Spinal cord (tissue), 10 donors: Measurements from ENCODE around the gene PRKCE. TPM values are rescaled to one million over a fixed set of nuclear protein-coding genes. Genes with fewer than 3 reads are reported as not detected.

Source experiments
- DNase-seq, 6 donors: peaks; one replicate each; pipeline versions ENCODE4 v3.0.0 to v3.0.0-alpha.2; 2013 to 2015; ENCODE audit warnings: low spot score in 6 of 6, low read depth in 4 of 6
- H3K27ac ChIP-seq: one replicate; pipeline ENCODE4 v1.5.1; 2013; ENCODE audit warnings: low read depth, low read length, control low read depth
- H3K27me3 ChIP-seq: one replicate; pipeline ENCODE4 v1.6.1; 2013; ENCODE audit warnings: low read length; ENCODE audit not compliant: control insufficient read depth, insufficient read depth
- H3K36me3 ChIP-seq: one replicate; pipeline ENCODE4 v1.6.1; 2013; ENCODE audit warnings: low read length; ENCODE audit not compliant: control insufficient read depth, insufficient read depth
- H3K4me1 ChIP-seq: one replicate; pipeline ENCODE4 v1.6.1; 2013; ENCODE audit warnings: low read length; ENCODE audit not compliant: control insufficient read depth, insufficient read depth
- H3K4me3 ChIP-seq: one replicate; pipeline ENCODE4 v1.5.1; 2013; ENCODE audit warnings: low read depth, low read length, control low read depth
- H3K9me3 ChIP-seq: one replicate; pipeline ENCODE4 v1.6.1; 2013; ENCODE audit warnings: low read length; ENCODE audit not compliant: control insufficient read depth, insufficient read depth
- WGBS: methylation state at CpG from one replicate; pipeline ENCODE4 v1.1.5; 2013; ENCODE audit warnings: missing lambda C conversion rate; ENCODE audit not compliant: insufficient coverage; 5-methylcytosine and 5-hydroxymethylcytosine counted together
- polyA plus RNA-seq, 2 donors: library from polyadenylated mRNA; unstranded; fragments of 120-200 nt; gene quantifications; one replicate each; pipeline ENCODE4 v1.2.1, GENCODE V29; 2013; ENCODE audit not compliant: insufficient read length in 2 of 2
- total RNA-seq, 2 donors: library from RNA; depleted of rRNA in 1 of 2; stranded (reverse); fragments of 120-200 nt in 1 of 2; fragments of >200 nt in 1 of 2; gene quantifications; one replicate each; pipeline versions ENCODE4 v1.2.3 to v1.2.4, GENCODE V29; 2013 to 2014
- donor health status: healthy.

The PRKCE gene
- total and polyA plus RNA-seq, 4 donors, result 22.9 to 48.5 (median 37.4) TPM

DNA sequence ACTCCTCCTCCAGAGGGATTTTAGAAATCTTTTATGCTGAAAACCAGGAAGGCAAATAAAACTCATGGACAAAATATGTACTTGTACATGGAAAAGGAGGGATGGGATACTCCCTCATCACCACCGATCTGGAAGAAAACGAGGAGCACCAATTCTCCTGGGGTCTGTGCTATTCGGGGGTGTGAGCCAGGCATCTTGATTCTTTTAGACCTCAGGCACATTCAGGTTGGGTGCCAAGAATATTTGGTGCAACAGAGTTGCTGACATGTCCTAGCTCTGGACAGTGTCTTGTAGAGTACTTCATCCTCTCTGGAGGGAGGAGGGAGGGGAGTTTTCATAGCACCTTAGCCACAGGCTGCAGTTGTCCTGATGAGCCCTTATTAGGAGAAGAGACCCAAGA is 163.0 kb downstream of the PRKCE start:
- 100% methylated on average over 1 of the region's 3 CpGs for WGBS
- no peaks in the 10 kb centered on the region for H3K36me3 ChIP-seq
- H3K9me3 ChIP-seq, result no peaks in the 10 kb centered on the region
- no peaks in the 10 kb centered on the region for H3K27me3 ChIP-seq
- DNase-seq, result no peak
- no peak overlapping the region for H3K4me3 ChIP-seq
- no peak overlapping the region for H3K27ac ChIP-seq
- H3K4me1 ChIP-seq, result peaks cover 17% of the 10 kb centered on the region

DNA sequence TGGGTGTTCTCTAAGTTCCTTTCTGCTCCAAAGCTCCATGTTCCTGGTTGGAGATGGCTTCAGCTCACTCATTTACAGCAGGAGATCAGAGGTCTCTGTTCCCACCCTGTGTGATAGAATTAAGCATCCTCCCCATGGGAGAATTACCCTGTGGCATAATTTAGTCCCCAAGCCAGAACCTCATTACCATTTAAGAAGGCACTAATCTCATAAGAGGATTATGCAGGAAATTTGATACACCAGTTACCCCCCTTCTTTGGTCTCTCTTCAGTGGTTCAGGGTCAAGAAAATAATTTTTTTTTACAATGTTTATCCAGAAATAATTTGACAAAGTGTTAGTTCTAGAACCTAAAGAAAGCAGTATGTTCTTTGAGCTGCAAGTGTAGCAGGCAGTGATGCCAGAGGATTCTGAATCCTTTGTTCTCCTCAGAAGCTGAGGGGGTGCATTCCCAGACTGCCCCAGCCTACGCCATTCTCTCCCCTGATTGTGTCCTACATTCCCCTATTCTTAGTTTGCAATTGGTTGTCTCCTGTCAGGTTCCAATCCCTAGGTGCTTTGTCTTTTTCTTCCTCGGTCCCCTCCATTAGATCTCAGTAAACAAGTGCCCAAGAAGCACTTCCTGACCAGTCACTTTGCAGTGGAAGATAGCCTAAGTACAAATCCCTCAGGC is 163.6 kb downstream of the PRKCE start:
- Histone ChIP-seq H3K27ac (no peak overlapping the region), H3K36me3 (no peaks in the 10 kb centered on the region), H3K27me3 (no peaks in the 10 kb centered on the region), H3K9me3 (no peaks in the 10 kb centered on the region), H3K4me1 (peaks cover 17% of the 10 kb centered on the region), H3K4me3 (no peak overlapping the region)
- 70% methylated on average over 1 of the region's 2 CpGs for WGBS
- no peak for DNase-seq

DNA sequence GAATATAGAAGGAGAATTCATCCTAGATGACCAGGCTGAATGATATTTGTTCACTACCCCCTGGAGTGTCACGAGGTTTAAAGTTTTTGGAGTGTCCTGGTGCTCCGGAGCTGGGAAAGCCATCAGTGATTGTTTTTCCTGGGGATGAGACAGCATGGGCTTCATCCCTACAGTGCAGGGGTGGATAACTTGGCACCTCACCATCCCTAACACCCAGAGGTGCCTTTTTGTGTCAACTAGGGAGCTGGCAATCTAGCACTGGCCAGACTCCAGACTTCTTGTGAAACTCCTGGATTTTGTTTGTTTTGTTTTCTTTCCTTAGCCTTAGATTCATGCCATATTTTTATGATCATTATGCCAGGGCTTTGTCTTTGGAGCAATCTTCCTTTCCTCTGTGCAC is 164.8 kb downstream of the PRKCE start:
- Histone ChIP-seq H3K4me1 (peaks cover 18% of the 10 kb centered on the region), H3K9me3 (no peaks in the 10 kb centered on the region), H3K36me3 (no peaks in the 10 kb centered on the region), H3K4me3 (no peak overlapping the region), H3K27me3 (no peaks in the 10 kb centered on the region), H3K27ac (no peak overlapping the region)
- no peak for DNase-seq
- no CpG with 5 or more reads among the region's 2 CpGs for WGBS

DNA sequence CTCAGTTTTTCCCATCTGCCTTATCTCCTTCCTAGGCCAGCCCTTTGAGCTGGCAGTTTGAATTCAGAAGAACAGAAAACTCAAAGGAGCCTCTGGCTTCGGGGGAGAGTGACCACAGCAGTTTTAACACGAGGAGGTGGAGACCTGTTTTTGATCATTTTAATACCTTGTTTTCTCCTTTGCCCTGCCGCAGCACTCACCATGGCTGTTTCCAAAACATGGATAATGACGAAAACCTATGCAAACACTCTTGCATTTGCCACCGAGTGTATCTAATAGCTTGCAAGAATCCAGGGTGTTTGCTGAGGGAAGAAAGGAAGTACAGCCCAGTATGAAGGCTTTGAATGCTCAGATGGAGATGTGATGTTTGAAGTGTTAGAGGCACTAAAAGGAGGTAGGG is 167.1 kb downstream of the PRKCE start:
- WGBS, result 78% methylated on average over 2 of the region's 5 CpGs
- Histone ChIP-seq H3K9me3 (no peaks in the 10 kb centered on the region), H3K4me3 (no peak overlapping the region), H3K4me1 (peaks cover 25% of the 10 kb centered on the region), H3K27ac (no peak overlapping the region), H3K27me3 (no peaks in the 10 kb centered on the region), H3K36me3 (no peaks in the 10 kb centered on the region)
- DNase-seq, result no peak

- no peak for DNase-seq
- Histone ChIP-seq H3K27me3 (no peaks in the 10 kb centered on the region), H3K9me3 (no peaks in the 10 kb centered on the region), H3K27ac (no peak overlapping the region), H3K4me1 (peaks cover 31% of the 10 kb centered on the region), H3K36me3 (no peaks in the 10 kb centered on the region), H3K4me3 (no peak overlapping the region)
- 96% methylated on average over 3 of the region's 7 CpGs for WGBS
Measured at GRCh38 chr2:45820048-45820447, 168.6 kb downstream of the PRKCE start.

- Histone ChIP-seq H3K27ac (no peak overlapping the region), H3K9me3 (no peaks in the 10 kb centered on the region), H3K4me1 (peaks cover 37% of the 10 kb centered on the region), H3K27me3 (no peaks in the 10 kb centered on the region), H3K36me3 (no peaks in the 10 kb centered on the region), H3K4me3 (no peak overlapping the region)
- DNase-seq, result no peak
- 64% methylated on average over 9 of the region's 9 CpGs for WGBS
Measured at GRCh38 chr2:45821558-45822271, 170.2 kb downstream of the PRKCE start.

- DNase-seq, result no peak
- 73% methylated on average over 3 of the region's 5 CpGs for WGBS
- Histone ChIP-seq H3K27ac (no peak overlapping the region), H3K36me3 (no peaks in the 10 kb centered on the region), H3K27me3 (no peaks in the 10 kb centered on the region), H3K4me1 (peaks cover 37% of the 10 kb centered on the region), H3K4me3 (no peak overlapping the region), H3K9me3 (no peaks in the 10 kb centered on the region)
Measured at GRCh38 chr2:45822272-45822630, 170.8 kb downstream of the PRKCE start.

DNA sequence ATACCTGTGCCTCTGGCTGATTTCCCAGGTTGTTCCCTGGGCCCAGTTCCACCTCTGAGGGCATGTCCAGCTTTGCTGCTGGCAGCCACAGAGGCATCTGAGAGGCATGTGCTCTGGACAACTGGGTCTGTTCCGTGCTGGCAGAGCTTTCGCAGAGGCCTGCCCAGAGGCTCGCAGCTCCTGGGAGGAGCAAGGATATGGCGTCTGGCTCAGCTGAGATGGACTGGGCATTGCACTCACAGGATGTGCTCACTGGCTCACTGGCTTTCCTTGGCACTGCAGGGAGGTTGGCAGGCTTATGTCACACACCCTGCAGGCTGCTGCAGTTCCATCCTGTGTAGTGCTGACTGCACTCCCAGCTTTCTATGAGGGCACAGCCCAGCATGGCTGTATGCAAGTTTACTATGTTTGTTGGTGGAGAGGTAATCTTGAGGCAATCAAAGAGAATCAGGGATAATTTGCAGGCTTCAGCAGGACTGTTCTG is 172.3 kb downstream of the PRKCE start:
- H3K27ac ChIP-seq, result peak overlapping the region; percentile 72
- no peak overlapping the region for H3K4me3 ChIP-seq
- 33% methylated on average over 4 of the region's 4 CpGs for WGBS
- H3K27me3 ChIP-seq, result no peaks in the 10 kb centered on the region
- peak in 4 of 6 donors; percentile 60 to 91 (median 72) for DNase-seq
- H3K4me1 ChIP-seq, result peaks cover 37% of the 10 kb centered on the region
- no peaks in the 10 kb centered on the region for H3K9me3 ChIP-seq
- no peaks in the 10 kb centered on the region for H3K36me3 ChIP-seq

GRCh38 chr2:45825001-45825651 is 173.7 kb downstream of the PRKCE start:
- no peak overlapping the region for H3K27ac ChIP-seq
- no peak overlapping the region for H3K4me3 ChIP-seq
- H3K9me3 ChIP-seq, result peaks cover under 1% of the 10 kb centered on the region
- no peaks in the 10 kb centered on the region for H3K36me3 ChIP-seq
- WGBS, result 76% methylated on average over 2 of the region's 6 CpGs
- peak in 1 of 6 donors; percentile 73 for DNase-seq
- H3K27me3 ChIP-seq, result no peaks in the 10 kb centered on the region
- H3K4me1 ChIP-seq, result peaks cover 37% of the 10 kb centered on the region
